ENCODE data around the gene RAPGEF2.
A peak's percentile ranks its signal among the peaks of the same experiment; 100 is the strongest.
"Not testable (repeated sequence)": the region's sequence is repeated elsewhere in the genome, so short reads cannot be mapped to it uniquely, and the experiment has no call there.

The RAPGEF2 gene

GRCh38 chr4:159101988-159102621 is 774 bp upstream of the RAPGEF2 start:
- no peak for DNase-seq

- peak; percentile 16 to 39 for DNase-seq
These were observed 608 bp downstream of the RAPGEF2 start for GRCh38 chr4:159103384-159103990.

GRCh38 chr4:159104694-159105414 is 2.0 kb downstream of the RAPGEF2 start:
- DNase-seq, result no peak

GRCh38 chr4:159105761-159106243 is 2.9 kb downstream of the RAPGEF2 start:
- no peak for DNase-seq

GRCh38 chr4:159106636-159107035 is 3.8 kb downstream of the RAPGEF2 start:
- no peak for DNase-seq

- no peak for DNase-seq
These were observed 4.5 kb downstream of the RAPGEF2 start for GRCh38 chr4:159107203-159107925.

GRCh38 chr4:159108124-159108523 is 5.2 kb downstream of the RAPGEF2 start:
- no peak for DNase-seq

GRCh38 chr4:159110961-159111360 is 8.1 kb downstream of the RAPGEF2 start:
- DNase-seq, result no peak

GRCh38 chr4:159111416-159111815 is 8.5 kb downstream of the RAPGEF2 start:
- DNase-seq, result no peak

- DNase-seq, result not testable (repeated sequence)
These were observed 10.5 kb downstream of the RAPGEF2 start for GRCh38 chr4:159113366-159113765.

- DNase-seq, result not testable (repeated sequence)
These were observed 13.2 kb downstream of the RAPGEF2 start for GRCh38 chr4:159116098-159116497.

GRCh38 chr4:159116693-159117092 is 13.8 kb downstream of the RAPGEF2 start:
- not testable (repeated sequence) for DNase-seq

GRCh38 chr4:159117564-159117963 is 14.7 kb downstream of the RAPGEF2 start:
- no peak for DNase-seq

- DNase-seq, result no peak
These were observed 15.1 kb downstream of the RAPGEF2 start for GRCh38 chr4:159117968-159118367.

- DNase-seq, result no peak
These were observed 18.5 kb downstream of the RAPGEF2 start for GRCh38 chr4:159121371-159121770.

GRCh38 chr4:159126716-159127115 is 23.8 kb downstream of the RAPGEF2 start:
- DNase-seq, result no peak

GRCh38 chr4:159127745-159128518 is 25.1 kb downstream of the RAPGEF2 start:
- no peak for DNase-seq

GRCh38 chr4:159129814-159130550 is 27.1 kb downstream of the RAPGEF2 start:
- DNase-seq, result no peak

- no peak for DNase-seq
These were observed 28.7 kb downstream of the RAPGEF2 start for GRCh38 chr4:159131564-159131963.

- DNase-seq, result no peak
These were observed 31.6 kb downstream of the RAPGEF2 start for GRCh38 chr4:159134429-159134828.

- DNase-seq, result no peak
These were observed 34.3 kb downstream of the RAPGEF2 start for GRCh38 chr4:159137176-159137575.

- DNase-seq, result no peak
These were observed 35.6 kb downstream of the RAPGEF2 start for GRCh38 chr4:159138436-159138835.
